Smooth muscle cell (in vitro differentiated cells): ENCODE measurements around the gene MN1. TPM values are rescaled to one million over a fixed set of nuclear protein-coding genes. Genes with fewer than 3 reads are reported as not detected.

ENCODE experiments used
- DNase-seq: peaks from one replicate; lab custom pipeline; 2025; ENCODE audit not compliant: unreplicated experiment; lab: John Stamatoyannopoulos, UW
- H2AFZ ChIP-seq: fragments of 200-600 bp; sonication (generic); 2 replicates; pipeline ENCODE4 v1.6.0; 2016; ENCODE audit warnings: antibody characterized with exemption, low read depth, mild to moderate bottlenecking
- H3F3A ChIP-seq: fragments of 200-600 bp; sonication (generic); 2 replicates; pipeline ENCODE4 v1.6.0; 2017; ENCODE audit warnings: antibody characterized with exemption, low read depth
- H3K27ac ChIP-seq: fragments of 200-600 bp; sonication (generic); 2 replicates; pipeline ENCODE4 v1.5.1; 2016; ENCODE audit warnings: low read depth, mild to moderate bottlenecking
- H3K27me3 ChIP-seq: fragments of 200-600 bp; sonication (generic); 2 replicates; pipeline ENCODE4 v1.6.1; 2016; ENCODE audit warnings: low read depth, mild to moderate bottlenecking
- H3K36me3 ChIP-seq: fragments of 200-600 bp; sonication (generic); 2 replicates; pipeline ENCODE4 v1.5.1; 2016; ENCODE audit warnings: low read depth
- H3K4me1 ChIP-seq: fragments of 200-600 bp; sonication (generic); 2 replicates; pipeline ENCODE4 v1.5.1; 2016; ENCODE audit warnings: low read depth
- H3K4me2 ChIP-seq: fragments of 200-600 bp; sonication (generic); 2 replicates; pipeline ENCODE4 v1.6.0; 2016; ENCODE audit warnings: mild to moderate bottlenecking
- H3K4me3 ChIP-seq: fragments of 200-600 bp; sonication (generic); 2 replicates; pipeline ENCODE4 v1.5.1; 2016; ENCODE audit warnings: mild to moderate bottlenecking
- H3K79me2 ChIP-seq: fragments of 200-600 bp; sonication (generic); 2 replicates; pipeline ENCODE4 v1.6.0; 2016; ENCODE audit warnings: low read depth, mild to moderate bottlenecking
- H3K9ac ChIP-seq: fragments of 200-600 bp; sonication (generic); 2 replicates; pipeline ENCODE4 v1.6.0; 2016; ENCODE audit warnings: low read depth
- H3K9me3 ChIP-seq: fragments of 200-600 bp; sonication (generic); replicated peaks from 2 replicates; pipeline ENCODE4 v1.5.1; 2016; ENCODE audit warnings: low read depth
- H4K20me1 ChIP-seq: fragments of 200-600 bp; sonication (generic); 2 replicates; pipeline ENCODE4 v1.6.0; 2016; ENCODE audit warnings: low read depth
- WGBS: methylation state at CpG from one replicate; pipeline ENCODE4 v1.1.7; 2016; ENCODE audit warnings: low lambda C conversion rate; 5-methylcytosine and 5-hydroxymethylcytosine counted together
- polyA plus RNA-seq: library from polyadenylated mRNA; unstranded; fragments of >200 nt; fragmentation: Nextera tagmentation; extraction: Ambion mirVana; gene quantifications from 2 replicates; pipeline ENCODE4 v1.2.1, GENCODE V29; 2016
- total RNA-seq: library from RNA; depleted of rRNA; stranded (reverse); fragments of >200 nt; gene quantifications from 2 replicates; pipeline ENCODE4 v1.2.3, GENCODE V29; 2014
- TF ChIP-seq, protein P1 (sequence below): fragments of 200-600 bp; sonication (generic); IDR thresholded peaks from 2 replicates; pipeline ENCODE4 v1.5.1; 2017; ENCODE audit warnings: borderline replicate concordance, mild to moderate bottlenecking, antibody characterized with exemption; ENCODE audit not compliant: insufficient read depth, poor library complexity, severe bottlenecking

MN1 gene
- total and polyA plus RNA-seq, 2 experiments from 2014 or later = 0.98 to 3.3 TPM

- Histone ChIP-seq H3K79me2 (no peaks in the 10 kb centered on the region), H4K20me1 (no peaks in the 10 kb centered on the region), H3K9me3 (no peaks in the 10 kb centered on the region), H3K4me1 (peaks cover 30% of the 10 kb centered on the region), H3F3A (no peaks in the 10 kb centered on the region), H3K9ac (no peak overlapping the region), H3K4me3 (no peak overlapping the region), H3K27me3 (peaks cover 63% of the 10 kb centered on the region), H3K27ac (no peak overlapping the region), H2AFZ (no peak overlapping the region), H3K4me2 (no peak overlapping the region), H3K36me3 (no peaks in the 10 kb centered on the region)
- TF ChIP-seq, protein P1, sequence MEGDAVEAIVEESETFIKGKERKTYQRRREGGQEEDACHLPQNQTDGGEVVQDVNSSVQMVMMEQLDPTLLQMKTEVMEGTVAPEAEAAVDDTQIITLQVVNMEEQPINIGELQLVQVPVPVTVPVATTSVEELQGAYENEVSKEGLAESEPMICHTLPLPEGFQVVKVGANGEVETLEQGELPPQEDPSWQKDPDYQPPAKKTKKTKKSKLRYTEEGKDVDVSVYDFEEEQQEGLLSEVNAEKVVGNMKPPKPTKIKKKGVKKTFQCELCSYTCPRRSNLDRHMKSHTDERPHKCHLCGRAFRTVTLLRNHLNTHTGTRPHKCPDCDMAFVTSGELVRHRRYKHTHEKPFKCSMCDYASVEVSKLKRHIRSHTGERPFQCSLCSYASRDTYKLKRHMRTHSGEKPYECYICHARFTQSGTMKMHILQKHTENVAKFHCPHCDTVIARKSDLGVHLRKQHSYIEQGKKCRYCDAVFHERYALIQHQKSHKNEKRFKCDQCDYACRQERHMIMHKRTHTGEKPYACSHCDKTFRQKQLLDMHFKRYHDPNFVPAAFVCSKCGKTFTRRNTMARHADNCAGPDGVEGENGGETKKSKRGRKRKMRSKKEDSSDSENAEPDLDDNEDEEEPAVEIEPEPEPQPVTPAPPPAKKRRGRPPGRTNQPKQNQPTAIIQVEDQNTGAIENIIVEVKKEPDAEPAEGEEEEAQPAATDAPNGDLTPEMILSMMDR = no peak
- WGBS = 85% methylated on average over 7 of the region's 7 CpGs
- no peak for DNase-seq
Measured at GRCh38 chr22:27805841-27806240, 4.3 kb upstream of the MN1 start.

GRCh38 chr22:27804470-27805297 lies 3.1 kb upstream of the MN1 start:
- DNase-seq = no peak
- H3K4me3 ChIP-seq = no peak overlapping the region
- peak overlapping the region; percentile 68 for H3K4me2 ChIP-seq
- H3F3A ChIP-seq = no peaks in the 10 kb centered on the region
- no peak overlapping the region for H3K9ac ChIP-seq
- peaks cover 32% of the 10 kb centered on the region for H3K4me1 ChIP-seq
- 21% methylated on average over 31 of the region's 31 CpGs for WGBS
- TF ChIP-seq, protein P1 = peak; percentile 57
- H3K27me3 ChIP-seq = peaks cover 72% of the 10 kb centered on the region
- peaks cover 6% of the 10 kb centered on the region for H4K20me1 ChIP-seq
- H3K79me2 ChIP-seq = no peaks in the 10 kb centered on the region
- no peaks in the 10 kb centered on the region for H3K36me3 ChIP-seq
- no peak overlapping the region for H2AFZ ChIP-seq
- H3K27ac ChIP-seq = no peak overlapping the region
- H3K9me3 ChIP-seq = no peaks in the 10 kb centered on the region

- no peak overlapping the region for H3K4me2 ChIP-seq
- no peak overlapping the region for H2AFZ ChIP-seq
- no peak overlapping the region for H3K9ac ChIP-seq
- no peaks in the 10 kb centered on the region for H3K79me2 ChIP-seq
- peaks cover 39% of the 10 kb centered on the region for H3K4me1 ChIP-seq
- no peak overlapping the region for H3K4me3 ChIP-seq
- WGBS = 40% methylated on average over 9 of the region's 11 CpGs
- H3K9me3 ChIP-seq = no peaks in the 10 kb centered on the region
- H3K27ac ChIP-seq = no peak overlapping the region
- DNase-seq = no peak
- TF ChIP-seq, protein P1 = no peak
- no peaks in the 10 kb centered on the region for H3F3A ChIP-seq
- H3K27me3 ChIP-seq = peaks cover 72% of the 10 kb centered on the region
- H3K36me3 ChIP-seq = no peaks in the 10 kb centered on the region
- peaks cover 13% of the 10 kb centered on the region for H4K20me1 ChIP-seq
Measured at GRCh38 chr22:27803841-27804415, 2.4 kb upstream of the MN1 start.
